ENCODE results near the gene MAIP1. TPM values are rescaled to one million over a fixed set of nuclear protein-coding genes. Genes with fewer than 3 reads are reported as not detected.
A peak's percentile ranks its signal among the peaks of the same experiment; 100 is the strongest.

MAIP1 gene
- total RNA-seq, 1 donor from 2014 or later: 12.9 TPM

DNA sequence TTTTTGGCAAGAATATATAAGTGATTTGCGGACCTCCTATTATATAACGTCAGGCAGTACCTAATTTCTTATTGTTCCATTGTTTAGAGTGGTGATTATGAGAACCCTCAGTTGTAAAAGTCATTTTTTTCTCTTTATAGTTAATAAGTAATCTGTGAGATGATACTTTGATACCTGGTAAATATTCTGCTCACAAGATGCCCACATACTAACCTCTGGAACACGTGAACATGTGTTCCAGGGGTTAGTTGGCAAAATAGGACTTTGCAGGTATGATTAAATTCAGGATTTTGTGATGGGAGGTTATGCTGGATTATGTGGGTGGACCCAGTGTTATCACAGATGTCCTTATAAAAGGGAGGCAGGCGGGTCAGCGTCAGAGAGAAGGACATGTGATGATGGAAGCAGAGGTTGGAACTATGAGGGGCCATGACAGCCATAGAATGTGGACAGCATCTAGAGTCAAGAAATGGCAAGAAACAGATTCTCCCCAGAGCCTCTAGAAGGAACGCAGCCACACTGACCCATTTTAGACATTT is 16.8 kb downstream of the MAIP1 start:
- Histone ChIP-seq H3K27me3 (ENCODE audit: control insufficient read depth, insufficient read depth, low read length) (no peaks in the 10 kb centered on the region), H3K4me3 (ENCODE audit: low read depth, low read length) (no peak overlapping the region), H3K36me3 (ENCODE audit: control insufficient read depth, insufficient read depth, low read length) (no peaks in the 10 kb centered on the region)
- no peak for TF ChIP-seq CTCF (IDR thresholded peaks at IDR 0.05; ENCODE audit: insufficient read depth, low read length, severe bottlenecking)
- DNase-seq (ENCODE audit: low read depth) (no peak), FAIRE-seq (no peak)

GRCh38 chr2:199973703-199974102 is 18.3 kb downstream of the MAIP1 start:
- no peaks in the 10 kb centered on the region for H3K36me3 ChIP-seq (ENCODE audit: control insufficient read depth, insufficient read depth, low read length)
- FAIRE-seq (no peak), DNase-seq (ENCODE audit: low read depth) (peak; percentile 51)
- H3K4me3 ChIP-seq (ENCODE audit: low read depth, low read length): no peak overlapping the region
- no peaks in the 10 kb centered on the region for H3K27me3 ChIP-seq (ENCODE audit: control insufficient read depth, insufficient read depth, low read length)
- peak; percentile 24 for TF ChIP-seq CTCF (IDR thresholded peaks at IDR 0.05; ENCODE audit: insufficient read depth, low read length, severe bottlenecking)

DNA sequence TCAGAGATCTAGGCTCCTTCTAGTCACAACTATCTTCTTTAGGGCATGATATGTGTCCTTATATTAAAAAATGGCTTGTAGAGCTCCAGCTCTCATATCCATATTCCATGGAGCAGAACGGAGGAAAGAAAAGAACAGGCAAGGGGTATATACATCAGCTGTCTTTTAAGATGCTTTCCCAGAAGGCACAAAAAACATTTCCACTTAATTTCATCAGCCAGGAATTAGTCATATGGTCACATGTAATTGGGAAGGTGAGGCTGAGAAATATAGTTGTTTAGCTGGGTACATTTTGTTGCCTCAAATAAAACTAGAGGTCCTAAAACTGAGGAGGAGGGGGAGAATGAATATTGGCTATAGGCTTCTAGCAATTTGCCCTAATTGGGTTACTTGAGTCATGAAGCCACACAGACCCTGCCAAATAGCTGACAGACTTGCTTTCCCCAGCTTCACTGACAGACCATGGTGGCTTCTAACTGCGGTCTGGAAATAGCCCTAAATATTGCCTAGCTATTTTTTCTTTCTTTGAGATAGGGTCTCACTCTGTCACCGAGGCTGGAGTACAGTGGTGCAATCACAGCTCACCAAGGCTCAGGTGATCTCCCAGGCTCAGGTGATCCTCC is 20.0 kb downstream of the MAIP1 start:
- no peak for FAIRE-seq

DNA sequence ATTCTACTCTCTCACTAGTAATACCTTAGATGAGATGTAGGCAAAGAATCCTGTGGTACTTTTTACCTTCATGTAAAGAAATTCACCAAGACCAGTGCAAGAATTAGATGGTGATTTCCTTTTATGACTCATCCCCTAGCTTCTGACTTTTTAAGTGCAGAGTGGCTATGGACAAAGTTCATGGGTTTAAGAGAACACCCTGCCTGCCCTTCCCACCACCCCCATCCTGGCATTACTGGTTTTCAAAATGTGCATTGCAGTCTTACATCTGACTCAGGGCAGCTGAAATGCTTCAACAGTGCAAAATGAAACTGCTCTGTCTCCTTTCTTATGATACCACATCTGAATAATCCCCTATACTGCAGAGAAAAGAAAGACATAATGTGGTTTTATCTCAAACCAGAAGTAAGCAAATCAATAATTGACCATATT is 22.6 kb downstream of the MAIP1 start:
- no peak for TF ChIP-seq CTCF (IDR thresholded peaks at IDR 0.05; ENCODE audit: insufficient read depth, low read length, severe bottlenecking)
- no peak overlapping the region for H3K4me3 ChIP-seq (ENCODE audit: low read depth, low read length)
- DNase-seq (ENCODE audit: low read depth): peak; percentile 91
- no peaks in the 10 kb centered on the region for H3K27me3 ChIP-seq (ENCODE audit: control insufficient read depth, insufficient read depth, low read length)
- FAIRE-seq: no peak
- no peaks in the 10 kb centered on the region for H3K36me3 ChIP-seq (ENCODE audit: control insufficient read depth, insufficient read depth, low read length)

More for the DNA sequence above, 20.0 kb downstream of the MAIP1 start:
- DNase-seq (ENCODE audit: low read depth): peak; percentile 38
- no peak for TF ChIP-seq CTCF (IDR thresholded peaks at IDR 0.05; ENCODE audit: insufficient read depth, low read length, severe bottlenecking)
- no peaks in the 10 kb centered on the region for H3K36me3 ChIP-seq (ENCODE audit: control insufficient read depth, insufficient read depth, low read length)
- no peak overlapping the region for H3K4me3 ChIP-seq (ENCODE audit: low read depth, low read length)
- H3K27me3 ChIP-seq (ENCODE audit: control insufficient read depth, insufficient read depth, low read length): no peaks in the 10 kb centered on the region

- Histone ChIP-seq H3K4me3 (ENCODE audit: low read depth, low read length) (no peak overlapping the region), H3K27me3 (ENCODE audit: control insufficient read depth, insufficient read depth, low read length) (no peaks in the 10 kb centered on the region), H3K36me3 (ENCODE audit: control insufficient read depth, insufficient read depth, low read length) (no peaks in the 10 kb centered on the region)
- DNase-seq (ENCODE audit: low read depth): no peak
- no peak for FAIRE-seq
- no peak for TF ChIP-seq CTCF (IDR thresholded peaks at IDR 0.05; ENCODE audit: insufficient read depth, low read length, severe bottlenecking)
Observed at GRCh38 chr2:199979398-199979797, 24.0 kb downstream of the MAIP1 start.

All from bronchial epithelial cell (primary cell).